Tibial nerve (tissue), 4 donors: Measurements from ENCODE around the gene OSR1. TPM values are rescaled to one million over a fixed set of nuclear protein-coding genes. Genes with fewer than 3 reads are reported as not detected.
"Not testable (repeated sequence)": the region's sequence is repeated elsewhere in the genome, so short reads cannot be mapped to it uniquely, and the experiment has no call there.

ENCODE experiments used
- DNase-seq, 2 donors: peaks; one replicate each; pipeline ENCODE4 v3.0.0-alpha.2; 2019; ENCODE audit warnings: low spot score in 2 of 2
- H3K27ac ChIP-seq, 4 donors: fragments of 200-600 bp; sonication (generic) in 3 of 4; one replicate each; pipeline ENCODE4 v1.5.1; 2017 to 2019; ENCODE audit warnings: mild to moderate bottlenecking in 1 of 4
- H3K27me3 ChIP-seq, 2 donors: fragments of 200-600 bp; sonication (generic) in 1 of 2; one replicate each; pipeline versions ENCODE4 v1.5.1 to v1.6.0; 2017 to 2019
- H3K36me3 ChIP-seq, 3 donors: fragments of 200-600 bp; sonication (generic); one replicate each; pipeline ENCODE4 v1.5.1; 2018 to 2019
- H3K4me1 ChIP-seq, 4 donors: fragments of 200-600 bp; sonication (generic) in 3 of 4; one replicate each; pipeline ENCODE4 v1.5.1; 2017 to 2019
- H3K4me3 ChIP-seq, 4 donors: fragments of 200-600 bp; sonication (generic) in 3 of 4; one replicate each; pipeline ENCODE4 v1.5.1; 2017 to 2019; ENCODE audit warnings: mild to moderate bottlenecking in 1 of 4, moderate library complexity in 1 of 4
- H3K9me3 ChIP-seq, 4 donors: fragments of 200-600 bp; sonication (generic) in 3 of 4; one replicate each; pipeline ENCODE4 v1.5.1; 2017 to 2019
- EP300 ChIP-seq, 2 donors: sonication (generic); formaldehyde crosslinking; IDR thresholded peaks; one replicate each; pipeline ENCODE4 v1.6.1; 2017; ENCODE audit warnings: antibody characterized with exemption in 2 of 2, mild to moderate bottlenecking in 1 of 2
- POLR2A ChIP-seq, 2 donors: fragments of 450-650 bp; IDR thresholded peaks; one replicate each; pipeline ENCODE4 v1.6.1; 2017; ENCODE audit warnings: antibody characterized with exemption in 2 of 2, mild to moderate bottlenecking in 2 of 2, moderate library complexity in 2 of 2
- WGBS, 2 donors: methylation state at CpG; one replicate each; pipeline ENCODE4 v1.1.5; 2018; 5-methylcytosine and 5-hydroxymethylcytosine counted together
- total RNA-seq, 4 donors: library from RNA; depleted of rRNA; stranded (reverse); fragments of >200 nt; gene quantifications; one replicate each; pipeline ENCODE4 v1.1.0, GENCODE V29; 2016
- TF ChIP-seq, protein P1 (sequence below), 5 experiments: fragments of 200-600 bp in 3 of 5; fragments of 450-650 bp in 2 of 5; sonication (generic) in 3 of 5; IDR thresholded peaks; one replicate each; pipeline ENCODE4 v1.5.1; 2016 to 2019; ENCODE audit warnings: antibody characterized with exemption in 5 of 5, mild to moderate bottlenecking in 3 of 5, moderate library complexity in 2 of 5

Gene OSR1
- 10 to 100 TPM in 3 of 4 donors, 1 to 10 TPM in 1; 8.5 to 22.7 (median 17.9) TPM for total RNA-seq

DNA sequence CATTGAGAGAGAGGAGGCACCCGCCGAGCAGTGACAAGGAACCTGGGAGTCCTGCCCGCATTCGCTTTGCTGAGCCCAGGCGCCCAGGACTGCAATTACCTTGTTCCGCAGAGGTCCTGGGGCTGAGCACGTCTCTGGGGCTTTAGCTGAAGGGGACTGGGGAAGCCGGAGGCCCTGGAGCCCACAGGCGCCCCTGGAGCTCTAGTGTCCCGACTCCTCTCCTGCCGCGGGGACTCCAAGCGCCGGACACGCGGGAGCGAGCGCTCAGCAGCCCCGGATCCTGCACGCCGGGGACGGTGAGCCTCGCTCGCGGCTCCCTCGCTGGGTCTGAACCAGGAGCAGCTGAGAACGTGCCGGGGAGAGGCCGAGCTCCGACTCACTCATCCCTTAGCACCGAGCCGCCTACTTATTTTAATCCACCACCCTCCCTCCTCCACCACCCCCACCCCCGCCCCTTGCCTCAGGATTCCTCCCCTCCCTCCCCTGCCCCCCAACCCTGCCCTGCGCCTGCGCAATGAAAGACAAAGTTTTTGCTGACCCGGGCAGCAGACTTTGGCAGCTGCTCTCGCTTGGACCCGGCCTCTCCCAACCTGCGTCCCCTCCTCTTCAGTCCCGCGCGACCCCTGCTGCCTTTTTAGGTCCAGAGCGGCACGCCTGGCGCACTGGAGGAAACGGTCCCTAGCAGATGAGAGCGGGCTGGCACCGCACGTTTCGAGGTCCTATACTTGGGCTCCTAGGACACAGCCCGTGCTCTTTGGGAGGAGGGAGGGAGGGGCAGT, at the start of gene OSR1:
Gene OSR1, minus strand, starts transcription at position 382 of the 779 bp plus-strand sequence. CDS start 4,818 bp downstream, outside the sequence.
- 1 to 4% methylated on average over 17 to 46 of the region's 51 CpGs for WGBS, 2 donors
- peaks cover 0 to 65% (median 12%) of the 10 kb centered on the region in 4 donors for H3K4me1 ChIP-seq

DNA sequence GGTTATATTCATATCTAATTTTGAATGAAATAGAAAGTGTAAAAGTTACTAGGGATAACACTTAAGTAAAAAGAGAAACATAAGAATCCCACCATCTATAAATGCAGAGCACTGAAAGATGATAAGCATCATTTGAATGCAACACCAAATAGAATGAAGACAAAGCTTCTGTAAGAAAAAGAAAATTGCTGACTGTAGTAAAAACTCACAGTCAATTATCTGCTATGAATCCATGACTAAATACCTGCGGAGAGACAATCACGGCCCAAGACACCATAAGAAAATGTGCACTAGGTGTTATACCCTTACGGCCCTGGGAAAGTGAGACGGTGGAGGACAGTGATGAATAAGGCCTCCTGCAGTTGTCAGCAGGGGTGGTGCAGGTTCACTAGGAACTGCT, 45.4 kb upstream of the OSR1 start:
- no peak overlapping the region for H3K4me3 ChIP-seq

More for the DNA sequence above, at the start of gene OSR1:
- H3K4me3 ChIP-seq, result peak within 1 kb of the TSS; percentile 33 to 55 (median 48)
- peaks cover 0 to 93% of the 10 kb centered on the region in 2 donors for H3K27me3 ChIP-seq
- TF ChIP-seq, protein P1, sequence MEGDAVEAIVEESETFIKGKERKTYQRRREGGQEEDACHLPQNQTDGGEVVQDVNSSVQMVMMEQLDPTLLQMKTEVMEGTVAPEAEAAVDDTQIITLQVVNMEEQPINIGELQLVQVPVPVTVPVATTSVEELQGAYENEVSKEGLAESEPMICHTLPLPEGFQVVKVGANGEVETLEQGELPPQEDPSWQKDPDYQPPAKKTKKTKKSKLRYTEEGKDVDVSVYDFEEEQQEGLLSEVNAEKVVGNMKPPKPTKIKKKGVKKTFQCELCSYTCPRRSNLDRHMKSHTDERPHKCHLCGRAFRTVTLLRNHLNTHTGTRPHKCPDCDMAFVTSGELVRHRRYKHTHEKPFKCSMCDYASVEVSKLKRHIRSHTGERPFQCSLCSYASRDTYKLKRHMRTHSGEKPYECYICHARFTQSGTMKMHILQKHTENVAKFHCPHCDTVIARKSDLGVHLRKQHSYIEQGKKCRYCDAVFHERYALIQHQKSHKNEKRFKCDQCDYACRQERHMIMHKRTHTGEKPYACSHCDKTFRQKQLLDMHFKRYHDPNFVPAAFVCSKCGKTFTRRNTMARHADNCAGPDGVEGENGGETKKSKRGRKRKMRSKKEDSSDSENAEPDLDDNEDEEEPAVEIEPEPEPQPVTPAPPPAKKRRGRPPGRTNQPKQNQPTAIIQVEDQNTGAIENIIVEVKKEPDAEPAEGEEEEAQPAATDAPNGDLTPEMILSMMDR (IDR thresholded peaks at IDR 0.05), result no peak
- TF ChIP-seq EP300 (IDR thresholded peaks at IDR 0.05), result peak in 1 of 2 donors; percentile 21
- peak in 1 of 2 donors; percentile 24 for TF ChIP-seq POLR2A (IDR thresholded peaks at IDR 0.05)
- H3K27ac ChIP-seq, result peak within 1 kb of the TSS; percentile 11 to 63 (median 38)
- no peak for DNase-seq
- H3K9me3 ChIP-seq, result no peaks in the 10 kb centered on the region
- H3K36me3 ChIP-seq, result no peaks in the 10 kb centered on the region

DNA sequence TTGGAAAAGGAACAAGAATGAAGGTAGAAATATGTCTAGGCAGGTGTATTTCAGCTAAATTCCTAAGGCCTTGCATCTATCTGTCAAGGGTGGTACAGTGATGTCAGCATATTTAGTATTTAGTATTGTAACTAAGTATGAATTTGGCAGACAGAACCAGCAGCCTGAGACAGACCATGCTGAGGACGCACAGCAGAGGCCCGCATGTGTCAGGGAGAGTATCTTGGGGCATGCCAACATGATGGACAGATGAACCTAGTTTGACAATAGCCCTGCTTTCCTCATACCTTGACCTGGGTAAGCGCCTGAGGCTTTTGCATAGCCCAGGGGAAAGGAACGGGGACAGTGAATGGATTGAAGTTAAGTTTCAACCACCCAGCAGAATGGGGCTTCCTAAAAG, 33.8 kb upstream of the OSR1 start:
- Histone ChIP-seq H3K27me3 (no peaks in the 10 kb centered on the region), H3K36me3 (no peaks in the 10 kb centered on the region), H3K27ac (no peak overlapping the region), H3K4me1 (no peaks in the 10 kb centered on the region), H3K9me3 (peaks cover 0 to 11% (median 0%) of the 10 kb centered on the region in 4 donors), H3K4me3 (no peak overlapping the region)
- no peak for DNase-seq
- TF ChIP-seq, protein P1 (IDR thresholded peaks at IDR 0.05), result no peak
- TF ChIP-seq EP300 (IDR thresholded peaks at IDR 0.05) (no peak), POLR2A (IDR thresholded peaks at IDR 0.05) (no peak)
- WGBS, 2 donors, result 96 to 97% methylated on average over 4 of the region's 4 CpGs

More for the DNA sequence above, 45.4 kb upstream of the OSR1 start:
- Histone ChIP-seq H3K27me3 (no peaks in the 10 kb centered on the region), H3K4me1 (no peaks in the 10 kb centered on the region), H3K36me3 (no peaks in the 10 kb centered on the region), H3K9me3 (no peaks in the 10 kb centered on the region), H3K27ac (no peak overlapping the region)
- no peak for DNase-seq
- TF ChIP-seq, protein P1 (IDR thresholded peaks at IDR 0.05), result no peak
- TF ChIP-seq EP300 (IDR thresholded peaks at IDR 0.05) (no peak), POLR2A (IDR thresholded peaks at IDR 0.05) (no peak)
- 76 to 90% methylated on average over 4 of the region's 4 CpGs for WGBS, 2 donors

DNA sequence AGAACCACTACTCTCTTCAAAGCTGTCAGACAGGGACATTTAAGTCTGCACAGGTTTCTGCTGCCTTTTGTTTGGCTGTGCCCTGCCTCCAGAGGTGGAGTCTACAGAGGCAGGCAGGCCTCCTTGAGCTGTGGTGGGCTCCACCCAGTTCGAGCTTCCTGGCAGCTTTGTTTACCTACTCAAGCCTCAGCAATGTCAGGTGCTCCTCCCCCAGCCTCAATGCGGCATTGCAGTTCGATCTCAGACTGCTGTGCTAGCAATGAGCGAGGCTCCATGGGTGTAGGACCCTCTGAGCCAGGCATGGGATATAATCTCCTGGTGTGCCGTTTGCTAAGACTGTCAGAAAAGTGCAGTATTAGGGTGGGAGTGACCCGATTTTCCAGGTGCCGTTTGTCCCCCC, 31.0 kb upstream of the OSR1 start:
- DNase-seq, H3K4me1 ChIP-seq, H3K4me3 ChIP-seq, H3K27me3 ChIP-seq, H3K36me3 ChIP-seq, H3K27ac ChIP-seq: not testable (repeated sequence)
- whole genome bisulfite sequencing, 2 donors, result 90 to 93% methylated on average over 7 of the region's 7 CpGs
- H3K9me3 ChIP-seq, result peaks cover 0 to 14% (median 0%) of the 10 kb centered on the region in 4 donors

DNA sequence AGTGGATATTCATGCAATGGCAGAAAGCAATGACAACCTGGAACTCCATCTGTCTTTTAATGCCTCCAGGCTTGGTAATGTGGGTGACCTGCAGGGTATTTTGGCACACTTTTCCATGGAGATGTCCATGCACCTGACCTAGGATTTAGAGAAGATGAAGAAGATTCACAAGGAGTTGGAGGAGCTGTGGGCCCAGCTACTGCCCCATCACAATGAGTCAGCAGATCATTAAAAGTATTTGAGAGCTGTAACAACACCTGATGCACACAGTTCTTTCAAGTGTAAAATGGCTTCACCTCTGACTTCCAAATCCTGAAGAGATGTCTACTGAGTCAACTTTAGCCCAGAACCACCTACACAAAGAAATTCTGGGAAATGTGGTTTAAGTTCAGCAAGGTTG, 22.1 kb upstream of the OSR1 start:
- Histone ChIP-seq H3K9me3 (peaks cover 0 to 2% (median 0%) of the 10 kb centered on the region in 4 donors), H3K4me3 (no peak overlapping the region)
- TF ChIP-seq EP300 (IDR thresholded peaks at IDR 0.05), result no peak
- TF ChIP-seq, protein P1 (IDR thresholded peaks at IDR 0.05), result no peak
- no peak for TF ChIP-seq POLR2A (IDR thresholded peaks at IDR 0.05)

More for the DNA sequence above, 22.1 kb upstream of the OSR1 start:
- no peak overlapping the region for H3K27ac ChIP-seq
- no peak for DNase-seq
- H3K27me3 ChIP-seq, result no peaks in the 10 kb centered on the region
- H3K36me3 ChIP-seq, result no peaks in the 10 kb centered on the region
- H3K4me1 ChIP-seq, result no peaks in the 10 kb centered on the region
